Measurements from ENCODE around the gene HHLA2.
A peak's percentile ranks its signal among the peaks of the same experiment; 100 is the strongest.
"Not testable (repeated sequence)": the region's sequence is repeated elsewhere in the genome, so short reads cannot be mapped to it uniquely, and the experiment has no call there.

Gene HHLA2

GRCh38 chr3:108296239-108296638 lies at the start of gene HHLA2:
HHLA2 (plus strand) TSS chr3:108296548; CDS start chr3:108351814, 55,266 bp downstream.
- peak; percentile 4 for DNase-seq (ENCODE audit: low read depth)

- peak; percentile 11 for DNase-seq (ENCODE audit: low read depth)
Measured at GRCh38 chr3:108250626-108251025, 45.7 kb upstream of the HHLA2 start.

- DNase-seq (ENCODE audit: low read depth): no peak
Measured at GRCh38 chr3:108251265-108251664, 45.1 kb upstream of the HHLA2 start.

- no peak for DNase-seq (ENCODE audit: low read depth)
Measured at GRCh38 chr3:108251844-108252243, 44.5 kb upstream of the HHLA2 start.

GRCh38 chr3:108255131-108255530 lies 41.2 kb upstream of the HHLA2 start:
- no peak for DNase-seq (ENCODE audit: low read depth)

- DNase-seq (ENCODE audit: low read depth): not testable (repeated sequence)
Measured at GRCh38 chr3:108264534-108265298, 31.6 kb upstream of the HHLA2 start.

GRCh38 chr3:108268235-108268634 lies 28.1 kb upstream of the HHLA2 start:
- DNase-seq (ENCODE audit: low read depth): not testable (repeated sequence)

- DNase-seq (ENCODE audit: low read depth): no peak
Measured at GRCh38 chr3:108271626-108272025, 24.7 kb upstream of the HHLA2 start.

GRCh38 chr3:108279066-108279465 lies 17.3 kb upstream of the HHLA2 start:
- DNase-seq (ENCODE audit: low read depth): not testable (repeated sequence)

GRCh38 chr3:108280476-108280875 lies 15.9 kb upstream of the HHLA2 start:
- DNase-seq (ENCODE audit: low read depth): no peak

- DNase-seq (ENCODE audit: low read depth): no peak
Measured at GRCh38 chr3:108281670-108282069, 14.7 kb upstream of the HHLA2 start.

GRCh38 chr3:108283006-108283405 lies 13.3 kb upstream of the HHLA2 start:
- DNase-seq (ENCODE audit: low read depth): no peak

- no peak for DNase-seq (ENCODE audit: low read depth)
Measured at GRCh38 chr3:108283989-108284388, 12.4 kb upstream of the HHLA2 start.

GRCh38 chr3:108285176-108285575 lies 11.2 kb upstream of the HHLA2 start:
- DNase-seq (ENCODE audit: low read depth): no peak

GRCh38 chr3:108287146-108287545 lies 9.2 kb upstream of the HHLA2 start:
- DNase-seq (ENCODE audit: low read depth): no peak

GRCh38 chr3:108288193-108288592 lies 8.2 kb upstream of the HHLA2 start:
- not testable (repeated sequence) for DNase-seq (ENCODE audit: low read depth)

GRCh38 chr3:108289159-108289558 lies 7.2 kb upstream of the HHLA2 start:
- DNase-seq (ENCODE audit: low read depth): no peak

GRCh38 chr3:108292450-108292849 lies 3.9 kb upstream of the HHLA2 start:
- DNase-seq (ENCODE audit: low read depth): no peak

GRCh38 chr3:108292905-108293328 lies 3.4 kb upstream of the HHLA2 start:
- DNase-seq (ENCODE audit: low read depth): no peak

- DNase-seq (ENCODE audit: low read depth): no peak
Measured at GRCh38 chr3:108293858-108294257, 2.5 kb upstream of the HHLA2 start.

GRCh38 chr3:108295421-108296175 lies 750 bp upstream of the HHLA2 start:
- no peak for DNase-seq (ENCODE audit: low read depth)

- DNase-seq (ENCODE audit: low read depth): no peak
Measured at GRCh38 chr3:108297647-108298046, 1.3 kb downstream of the HHLA2 start.

- no peak for DNase-seq (ENCODE audit: low read depth)
Measured at GRCh38 chr3:108298056-108298455, 1.7 kb downstream of the HHLA2 start.
